Measurements from ENCODE around the gene SCD5.

Gene SCD5

GRCh38 chr4:82748810-82749470 is 49.7 kb downstream of the SCD5 start:
- TF ChIP-seq SIN3A (IDR thresholded peaks at IDR 0.05; ENCODE audit: borderline replicate concordance, insufficient read depth, low read length), result no peak
- TF ChIP-seq FOXP2 (optimal IDR thresholded peaks at IDR 0.05; ENCODE audit: borderline replicate concordance, extremely low read depth, extremely low read length, insufficient read depth), result no peak
- TF ChIP-seq REST (IDR thresholded peaks at IDR 0.05; ENCODE audit: insufficient read depth in 1 of 2, low read depth in 2 of 2, low read length in 2 of 2), result no peak
- no peak for TF ChIP-seq POLR2AphosphoS5 (IDR thresholded peaks at IDR 0.05; ENCODE audit: low read depth, low read length)
- TF ChIP-seq TAF1 (IDR thresholded peaks at IDR 0.05; ENCODE audit: borderline replicate concordance, insufficient read depth, low read length), result no peak

- TF ChIP-seq TAF1 (IDR thresholded peaks at IDR 0.05; ENCODE audit: borderline replicate concordance, insufficient read depth, low read length), result no peak
These were observed 50.7 kb downstream of the SCD5 start for GRCh38 chr4:82747686-82748575.

GRCh38 chr4:82746705-82747574 is 51.7 kb downstream of the SCD5 start:
- TF ChIP-seq POLR2AphosphoS5 (IDR thresholded peaks at IDR 0.05; ENCODE audit: low read depth, low read length) (no peak), REST (IDR thresholded peaks at IDR 0.05; ENCODE audit: insufficient read depth in 1 of 2, low read depth in 2 of 2, low read length in 2 of 2) (no peak), TAF1 (IDR thresholded peaks at IDR 0.05; ENCODE audit: borderline replicate concordance, insufficient read depth, low read length) (no peak), SIN3A (IDR thresholded peaks at IDR 0.05; ENCODE audit: borderline replicate concordance, insufficient read depth, low read length) (no peak), FOXP2 (optimal IDR thresholded peaks at IDR 0.05; ENCODE audit: borderline replicate concordance, extremely low read depth, extremely low read length, insufficient read depth) (no peak)

- TF ChIP-seq TAF1 (IDR thresholded peaks at IDR 0.05; ENCODE audit: borderline replicate concordance, insufficient read depth, low read length) (no peak), FOXP2 (optimal IDR thresholded peaks at IDR 0.05; ENCODE audit: borderline replicate concordance, extremely low read depth, extremely low read length, insufficient read depth) (no peak), POLR2AphosphoS5 (IDR thresholded peaks at IDR 0.05; ENCODE audit: low read depth, low read length) (no peak), REST (IDR thresholded peaks at IDR 0.05; ENCODE audit: insufficient read depth in 1 of 2, low read depth in 2 of 2, low read length in 2 of 2) (no peak), SIN3A (IDR thresholded peaks at IDR 0.05; ENCODE audit: borderline replicate concordance, insufficient read depth, low read length) (no peak)
These were observed 53.3 kb downstream of the SCD5 start for GRCh38 chr4:82745173-82745842.

All from PFSK-1 (cell line).